Measurements from ENCODE around the gene SRSF3.
"Not testable (repeated sequence)": the region's sequence is repeated elsewhere in the genome, so short reads cannot be mapped to it uniquely, and the experiment has no call there.

SRSF3 gene

DNA sequence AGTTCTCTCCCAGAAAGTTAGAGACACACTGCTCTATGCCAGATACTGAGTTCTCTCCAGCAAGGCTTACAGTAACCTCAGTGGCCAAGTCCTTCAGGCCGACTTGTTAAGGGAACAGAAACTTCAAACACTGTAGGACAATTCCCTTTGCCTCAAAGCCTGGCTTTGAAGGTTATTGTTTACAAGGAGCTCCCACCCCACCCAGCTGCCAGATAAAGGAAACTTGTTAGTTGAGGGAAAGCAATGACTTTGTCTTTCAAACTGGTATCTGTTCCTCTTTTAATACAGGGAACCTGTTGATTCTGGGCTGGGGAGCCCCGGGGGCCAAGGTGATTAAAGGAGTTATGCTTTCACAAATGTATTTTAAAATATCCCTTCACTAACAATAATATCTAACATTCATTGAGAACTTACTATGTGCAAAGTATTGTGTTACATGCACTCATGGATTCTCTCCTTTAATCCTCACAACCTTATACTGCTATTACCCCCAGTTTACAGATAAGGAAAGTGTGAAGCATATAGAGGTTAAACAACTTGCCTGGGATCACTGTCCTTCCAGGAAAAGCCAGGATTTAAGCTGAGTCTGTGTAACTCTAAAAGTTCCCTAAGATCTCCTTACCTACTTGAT lies 56.8 kb downstream of the SRSF3 start:
- peak; percentile 88 for DNase-seq

DNA sequence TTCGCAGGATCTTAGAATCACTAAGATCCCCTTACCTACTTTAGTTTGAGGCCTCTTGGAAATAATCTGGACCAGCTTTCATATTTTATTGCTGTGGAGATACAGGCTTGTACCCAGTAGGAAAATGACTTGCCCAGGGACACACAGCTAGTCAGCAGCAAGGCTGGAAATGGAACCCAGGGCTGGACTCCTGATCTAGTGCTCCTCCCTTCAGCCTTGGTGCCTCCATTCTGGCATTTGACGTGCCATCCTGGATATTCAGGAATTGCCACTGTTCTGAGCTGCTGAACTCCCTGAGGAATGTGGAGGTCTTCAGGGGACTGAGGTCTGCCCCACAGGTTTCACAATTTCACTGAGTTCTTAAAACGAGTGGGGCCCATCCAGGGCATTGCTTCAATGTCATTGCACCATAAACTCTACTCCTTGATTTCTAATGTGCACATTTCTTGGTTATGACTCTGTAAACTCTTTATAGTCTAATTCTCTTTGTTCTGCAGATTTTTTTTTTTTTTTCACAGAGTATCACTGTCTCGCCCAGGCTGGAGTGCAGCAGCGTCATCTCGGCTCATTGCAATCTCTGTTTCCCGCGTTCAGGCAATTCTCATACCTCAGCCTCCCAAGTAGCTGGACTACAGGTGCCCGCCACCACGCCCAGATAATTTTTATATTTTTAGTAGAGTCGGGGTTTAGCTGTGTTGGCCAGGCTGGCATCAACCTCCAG lies 57.7 kb downstream of the SRSF3 start:
- DNase-seq = no peak

DNA sequence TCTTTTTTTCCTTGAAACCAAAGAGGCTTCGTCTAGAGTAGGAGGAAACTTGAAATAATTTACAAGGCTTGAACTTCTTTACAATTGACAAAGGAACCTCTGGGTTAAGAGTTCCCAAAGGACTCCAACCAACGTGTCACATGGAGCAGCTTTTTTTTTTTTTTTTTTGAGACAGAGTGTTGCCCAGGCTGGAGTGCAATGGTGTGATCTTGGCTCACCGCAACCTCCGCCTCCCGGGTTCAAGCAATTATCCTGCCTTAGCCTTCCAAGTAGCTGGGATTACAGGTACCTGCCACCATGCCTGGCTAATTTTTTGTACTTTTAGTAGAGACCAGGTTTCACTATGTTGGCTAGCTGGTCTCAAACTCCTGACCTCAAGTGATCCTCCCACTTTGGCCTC lies 60.3 kb downstream of the SRSF3 start:
- DNase-seq = not testable (repeated sequence)

Measured in RPMI8226 (cell line).